ENCODE data around the gene RAPGEF5.

- TF ChIP-seq EP300 (IDR thresholded peaks at IDR 0.05), result no peak
- TF ChIP-seq CTCF (IDR thresholded peaks at IDR 0.05), result no peak
- no peak for TF ChIP-seq POLR2A (IDR thresholded peaks at IDR 0.05)
Measured at GRCh38 chr7:22296916-22297315, 60.0 kb downstream of the RAPGEF5 start.

Measured in stomach (tissue), 4 donors.